GM10847 (cell line): ENCODE results near the gene COL1A1.

Experiments
- POLR2A ChIP-seq: IDR thresholded peaks from 2 replicates; pipeline ENCODE4 v1.6.1; 2011; ENCODE audit not compliant: insufficient read length; ENCODE audit errors: extremely low read depth

The COL1A1 gene

GRCh38 chr17:50207792-50208567 lies 6.5 kb upstream of the COL1A1 start:
- no peak for TF ChIP-seq POLR2A

DNA sequence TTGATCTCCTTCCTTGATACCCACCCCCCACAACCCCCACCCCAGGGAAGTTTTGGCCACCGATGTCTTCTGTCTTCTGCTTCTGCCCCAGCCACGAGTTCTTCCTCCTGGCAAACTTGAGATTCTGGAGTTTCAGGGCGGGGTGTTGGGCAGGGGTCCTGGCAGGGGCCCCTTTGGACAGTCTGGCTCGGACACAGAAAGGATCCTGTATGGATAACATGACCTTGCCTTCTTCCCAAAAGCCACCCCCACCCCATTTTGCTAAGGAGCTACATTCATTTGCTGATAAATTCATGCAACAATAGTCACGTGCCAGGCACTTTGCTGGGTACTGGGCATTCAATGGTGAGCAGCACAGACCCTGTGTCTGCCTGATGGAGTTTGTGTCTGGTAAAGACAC lies 5.9 kb upstream of the COL1A1 start:
- TF ChIP-seq POLR2A: no peak

DNA sequence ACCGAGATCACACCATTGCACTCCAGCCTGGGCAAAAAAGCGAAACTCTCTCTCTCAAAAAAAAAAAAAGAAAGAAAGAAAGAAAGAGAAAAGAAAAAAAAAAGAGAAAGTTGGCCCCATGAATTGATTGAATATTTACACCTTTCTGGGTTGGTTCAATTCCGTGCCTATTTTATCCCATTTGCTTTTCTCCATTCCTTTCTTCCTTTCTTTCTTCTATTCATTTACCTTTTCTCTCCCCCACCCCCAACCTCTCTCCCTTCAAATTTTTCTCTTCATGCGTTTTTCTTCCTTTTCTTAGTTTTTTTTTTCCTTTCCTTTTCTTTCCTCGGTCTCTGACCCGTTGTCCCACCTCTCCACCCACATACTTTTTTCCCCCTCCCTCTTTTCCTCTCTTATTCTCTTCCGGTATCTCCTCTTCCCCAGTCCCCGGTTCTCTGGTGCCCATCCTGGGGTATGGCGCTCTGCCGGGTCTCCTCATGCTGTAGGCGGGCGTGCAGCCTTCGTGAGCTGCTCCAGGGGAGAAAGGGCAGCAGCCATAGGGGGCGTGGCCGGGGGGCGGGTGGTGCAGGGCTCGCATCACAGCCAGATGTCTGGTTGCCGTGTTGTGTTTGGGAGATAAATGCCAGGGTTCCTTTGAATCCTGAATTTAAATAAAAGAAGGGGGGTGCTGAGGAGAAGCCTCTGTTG lies 5.3 kb upstream of the COL1A1 start:
- no peak for TF ChIP-seq POLR2A

DNA sequence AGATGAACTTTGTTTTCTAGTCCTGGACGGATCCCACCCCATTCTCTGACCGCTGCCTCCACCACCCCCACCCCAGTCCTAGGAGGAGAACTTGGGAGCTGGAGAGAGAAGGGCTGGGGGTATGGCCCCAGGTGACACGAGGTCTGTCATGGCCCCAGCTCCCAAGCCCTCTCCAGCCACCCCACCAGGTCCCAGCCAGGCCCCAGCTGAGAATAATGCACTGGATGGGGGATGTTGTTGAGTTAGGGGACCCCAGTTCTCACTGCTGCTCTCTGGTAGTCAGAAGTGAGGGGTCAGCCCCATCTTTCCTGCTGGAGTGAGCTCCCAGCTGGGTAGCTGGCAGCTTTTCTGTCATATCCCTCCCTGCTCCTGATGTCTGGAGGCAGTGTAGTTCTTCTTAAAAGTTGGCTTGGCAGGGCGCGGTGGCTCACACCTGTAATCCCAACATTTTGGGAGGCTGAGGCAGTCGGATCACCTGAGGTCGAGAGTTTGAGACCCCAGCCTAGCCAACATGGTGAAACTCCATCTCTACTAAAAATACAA lies 4.6 kb upstream of the COL1A1 start:
- no peak for TF ChIP-seq POLR2A

DNA sequence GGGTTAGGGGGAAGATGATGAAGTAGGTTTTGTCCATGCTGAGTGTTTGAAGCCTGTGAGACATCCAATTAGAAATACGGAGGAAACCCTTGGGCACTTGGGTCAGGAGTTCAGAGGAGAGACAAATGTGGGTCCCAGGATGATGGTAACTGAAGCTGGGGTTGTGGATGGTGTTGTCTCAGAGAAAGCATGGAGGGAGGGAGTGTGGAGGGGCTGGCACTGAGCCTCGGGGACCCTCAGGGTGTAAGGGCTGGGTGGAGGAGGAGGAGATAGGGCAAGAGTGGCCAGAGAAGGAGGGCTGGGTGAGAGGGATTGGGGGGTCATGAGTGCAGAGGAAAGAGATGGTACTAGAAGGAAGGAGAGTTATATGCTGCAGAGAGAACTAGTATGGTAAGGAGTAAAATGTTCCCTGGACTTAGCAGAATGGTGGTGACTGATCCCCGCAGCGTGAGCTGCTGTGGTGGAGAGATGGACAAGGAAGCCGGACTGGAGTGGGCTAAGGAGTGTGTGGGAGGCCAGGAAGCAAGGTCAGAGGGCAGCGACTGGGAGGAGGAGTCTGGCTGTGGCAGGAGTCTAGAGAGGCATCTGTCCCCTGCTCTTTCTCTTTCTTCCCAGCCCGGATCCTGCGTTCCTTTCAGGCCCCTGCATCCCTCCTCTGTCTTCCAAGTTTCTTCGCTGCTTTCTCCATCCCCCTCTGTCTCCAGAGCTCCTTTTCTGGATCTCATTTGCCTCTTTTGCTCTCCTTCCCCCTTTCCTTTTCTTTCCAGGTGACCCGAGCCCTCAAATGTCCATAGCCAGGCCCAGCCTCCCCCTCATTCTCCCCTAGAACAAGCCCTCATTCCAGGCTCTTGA lies 3.9 kb upstream of the COL1A1 start:
- no peak for TF ChIP-seq POLR2A

- TF ChIP-seq POLR2A: no peak
Observed at GRCh38 chr17:50204431-50204830, 3.0 kb upstream of the COL1A1 start.

GRCh38 chr17:50203604-50204345 lies 2.3 kb upstream of the COL1A1 start:
- TF ChIP-seq POLR2A: no peak

GRCh38 chr17:50203086-50203485 lies 1.7 kb upstream of the COL1A1 start:
- TF ChIP-seq POLR2A: no peak

DNA sequence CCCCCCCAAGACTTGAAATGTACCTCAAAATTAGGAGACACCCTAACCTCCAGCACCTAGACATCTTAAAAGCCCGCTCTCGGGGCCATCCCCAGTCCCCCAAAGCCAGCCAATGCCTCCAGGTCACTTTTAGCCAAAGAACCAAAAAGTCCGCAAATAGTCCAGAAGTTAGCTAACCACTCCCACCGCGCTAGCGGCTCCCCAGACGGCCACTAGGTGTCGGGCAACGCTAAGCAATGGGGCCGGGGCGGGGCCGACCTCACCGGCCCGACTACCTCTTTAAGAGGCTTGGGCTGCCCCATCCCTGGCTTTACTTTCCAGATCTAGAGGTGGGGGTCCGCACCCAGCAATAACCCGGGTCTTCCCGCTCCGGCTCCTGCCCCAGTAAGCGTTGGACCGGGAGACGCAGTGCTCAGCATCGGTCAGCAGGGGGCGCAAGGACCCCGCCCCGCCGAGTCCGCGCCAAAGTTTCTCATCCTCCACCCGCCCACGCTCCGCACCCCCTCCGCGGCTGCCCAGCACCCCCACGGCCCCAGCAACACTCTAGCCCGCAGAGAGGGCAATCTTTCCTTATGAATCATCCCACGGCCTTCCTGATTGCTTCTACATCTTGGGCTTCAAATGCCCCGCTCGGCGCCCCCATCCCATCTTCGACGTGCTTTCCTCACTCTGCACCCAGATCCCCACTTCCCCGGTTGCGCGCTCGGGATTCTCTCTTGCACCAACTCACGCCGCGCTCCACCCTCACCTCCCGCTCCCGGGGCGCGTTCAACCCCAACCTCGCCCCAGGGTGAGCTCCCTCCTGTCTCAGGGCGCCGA lies 765 bp downstream of the COL1A1 start:
- no peak for TF ChIP-seq POLR2A

DNA sequence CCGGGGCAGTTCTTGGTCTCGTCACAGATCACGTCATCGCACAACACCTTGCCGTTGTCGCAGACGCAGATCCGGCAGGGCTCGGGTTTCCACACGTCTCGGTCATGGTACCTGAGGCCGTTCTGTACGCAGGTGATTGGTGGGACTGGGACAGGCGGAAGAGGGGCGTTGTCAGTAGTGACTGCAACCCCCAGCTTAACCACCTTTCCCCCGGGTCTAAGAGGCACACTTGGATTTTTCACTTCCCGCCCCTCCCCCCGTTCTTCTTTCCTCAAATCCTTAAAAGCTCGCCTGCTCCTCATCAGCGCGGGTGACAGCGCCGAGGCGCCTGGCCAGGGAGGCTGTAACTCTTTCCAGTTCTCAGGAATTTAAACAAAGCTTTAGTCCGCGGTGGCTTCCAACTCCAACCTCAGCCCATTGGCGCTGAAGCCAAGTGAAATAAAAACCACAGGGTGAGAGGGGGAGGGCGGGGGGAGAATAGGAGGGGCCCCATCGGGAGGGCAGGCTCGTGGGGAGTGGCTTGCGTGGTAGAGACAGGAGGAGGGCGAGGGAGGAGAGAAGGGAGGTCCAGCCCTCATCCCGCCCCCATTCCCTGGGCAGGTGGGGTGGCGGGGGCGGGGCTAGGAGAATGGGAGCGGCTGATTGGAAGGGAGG lies 1.5 kb downstream of the COL1A1 start:
- TF ChIP-seq POLR2A: no peak

- no peak for TF ChIP-seq POLR2A
Observed at GRCh38 chr17:50199211-50199802, 2.1 kb downstream of the COL1A1 start.

DNA sequence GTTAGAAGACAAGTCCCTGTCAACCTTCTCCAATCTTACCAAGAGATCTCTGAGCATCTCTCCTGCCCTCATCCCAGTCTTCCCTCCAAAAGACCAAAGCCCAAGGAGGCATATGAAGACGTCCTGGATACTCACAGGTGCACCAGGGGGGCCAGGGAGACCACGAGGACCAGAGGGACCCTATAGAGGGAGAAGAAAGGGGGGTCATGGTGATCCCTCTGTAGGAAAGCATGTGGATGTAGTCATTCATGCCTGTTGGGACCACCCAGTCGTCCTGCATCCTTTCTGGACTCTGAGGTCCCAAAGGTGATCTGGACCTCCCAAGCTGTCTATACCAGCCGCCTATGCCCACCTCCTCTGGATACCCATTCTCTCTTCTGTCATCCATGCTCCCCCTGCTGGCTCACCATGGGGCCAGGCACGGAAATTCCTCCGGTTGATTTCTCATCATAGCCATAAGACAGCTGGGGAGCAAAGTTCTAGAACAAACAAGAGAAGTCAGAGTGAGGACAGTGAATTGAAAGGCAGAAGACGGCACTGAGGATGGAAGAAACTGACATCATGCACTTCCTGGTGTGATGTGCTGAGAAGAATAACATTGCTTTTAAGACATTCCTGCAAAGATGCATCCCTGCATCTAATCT lies 3.3 kb downstream of the COL1A1 start:
- TF ChIP-seq POLR2A: no peak

GRCh38 chr17:50196826-50197225 lies 4.6 kb downstream of the COL1A1 start:
- no peak for TF ChIP-seq POLR2A
